HepG2 (cell line): ENCODE data around the gene TATDN2.

ENCODE experiments used
- ATF3 ChIP-seq: sonication (generic); formaldehyde crosslinking; IDR thresholded peaks from 2 replicates; pipeline ENCODE4 v1.4.0; 2020; ENCODE audit warnings: missing genetic modification reagents
- CCDC6 ChIP-seq: sonication (generic); formaldehyde crosslinking; IDR thresholded peaks from 2 replicates; pipeline ENCODE4 v1.8.1; 2022; ENCODE audit warnings: mild to moderate bottlenecking, missing genetic modification reagents, moderate library complexity
- CTCF ChIP-seq: sonication (generic); formaldehyde crosslinking; IDR thresholded peaks from 2 replicates; pipeline ENCODE4 v1.5.0; 2020; ENCODE audit warnings: mild to moderate bottlenecking, missing genetic modification reagents, moderate library complexity
- HDAC2 ChIP-seq: sonication (generic); formaldehyde crosslinking; IDR thresholded peaks from 2 replicates; pipeline ENCODE4 v1.4.0; 2020; ENCODE audit warnings: missing genetic modification reagents
- ISL2 ChIP-seq: sonication (generic); formaldehyde crosslinking; IDR thresholded peaks from 2 replicates; pipeline ENCODE4 v1.5.0; 2020; ENCODE audit warnings: missing genetic modification reagents
- NAIF1 ChIP-seq: sonication (generic); formaldehyde crosslinking; IDR thresholded peaks from 2 replicates; pipeline ENCODE4 v1.5.0; 2020; ENCODE audit warnings: mild to moderate bottlenecking, missing genetic modification reagents, borderline replicate concordance
- NR2C2 ChIP-seq: sonication (generic); formaldehyde crosslinking; IDR thresholded peaks from 2 replicates; pipeline ENCODE4 v1.4.0; 2020; ENCODE audit warnings: missing genetic modification reagents, mild to moderate bottlenecking, moderate library complexity, borderline replicate concordance
- RFX3 ChIP-seq: IDR thresholded peaks from 2 replicates; pipeline ENCODE4 v1.6.1; 2016; ENCODE audit warnings: missing biosample characterization, missing genetic modification reagents
- SYNCRIP ChIP-seq: fragments of 200-400 bp; formaldehyde crosslinking; IDR thresholded peaks from 2 replicates; pipeline ENCODE4 v1.6.1; 2018; ENCODE audit warnings: mild to moderate bottlenecking, low read depth, low read length; ENCODE audit not compliant: insufficient read depth
- TAF1 ChIP-seq: sonication (generic); formaldehyde crosslinking; IDR thresholded peaks from 2 replicates; pipeline ENCODE4 v1.4.0; 2020; ENCODE audit warnings: missing genetic modification reagents
- ZBTB3 ChIP-seq: sonication (generic); formaldehyde crosslinking; IDR thresholded peaks from 2 replicates; pipeline ENCODE4 v1.4.0; 2020; ENCODE audit warnings: low read depth, mild to moderate bottlenecking, moderate library complexity, missing genetic modification reagents, borderline replicate concordance
- ZNF660 ChIP-seq: sonication (generic); formaldehyde crosslinking; IDR thresholded peaks from 2 replicates; pipeline ENCODE4 v1.5.1; 2020; ENCODE audit warnings: mild to moderate bottlenecking, low read depth, missing genetic modification reagents, borderline replicate concordance

GRCh38 chr3:10300087-10300486 is 51.8 kb downstream of the TATDN2 start:
- TF ChIP-seq CCDC6 (CRISPR knock-in tag), result no peak
- TF ChIP-seq NAIF1 (CRISPR knock-in tag), result no peak
- TF ChIP-seq ATF3, result no peak
- TF ChIP-seq SYNCRIP, result no peak
- no peak for TF ChIP-seq ISL2 (CRISPR knock-in tag)
- TF ChIP-seq CTCF, result no peak
- TF ChIP-seq HDAC2 (CRISPR knock-in tag), result no peak
- no peak for TF ChIP-seq ZNF660 (CRISPR knock-in tag)
- TF ChIP-seq RFX3, result no peak
- TF ChIP-seq TAF1 (CRISPR knock-in tag), result no peak
- no peak for TF ChIP-seq NR2C2 (CRISPR knock-in tag)
- no peak for TF ChIP-seq ZBTB3 (CRISPR knock-in tag)
